HTR-8/SVneo (cell line): ENCODE measurements around the gene PTPN4.

Source experiments
- DNase-seq: peaks from one replicate; pipeline ENCODE4 v3.0.0; 2011; ENCODE audit warnings: low spot score, mixed read lengths; ENCODE audit not compliant: insufficient read length
- FAIRE-seq: peaks from 2 replicates; lab custom pipeline; 2011; peaks lifted over from hg19 to GRCh38; lab: Jason Lieb, UNC

Gene PTPN4

DNA sequence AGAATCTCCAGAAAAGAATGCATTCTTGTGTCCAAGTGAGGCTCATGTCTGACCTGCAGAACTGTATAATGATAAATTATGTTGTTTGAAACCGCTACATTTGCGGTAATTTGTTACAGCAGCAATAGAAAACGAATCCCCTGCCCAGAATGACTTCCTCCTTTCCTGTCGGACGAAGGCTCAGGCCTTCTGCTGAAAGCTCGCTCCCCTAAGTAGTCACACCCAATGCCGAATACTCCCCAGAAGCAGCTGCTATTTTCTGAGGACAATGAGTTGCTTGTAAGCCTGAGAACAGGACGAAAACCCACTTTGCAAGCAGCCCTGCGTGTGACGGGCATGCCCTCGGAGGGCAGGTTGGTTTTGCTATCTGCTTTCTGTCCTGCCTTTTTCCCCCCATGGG is 27.7 kb upstream of the PTPN4 start:
- FAIRE-seq: no peak
- DNase-seq: no peak

DNA sequence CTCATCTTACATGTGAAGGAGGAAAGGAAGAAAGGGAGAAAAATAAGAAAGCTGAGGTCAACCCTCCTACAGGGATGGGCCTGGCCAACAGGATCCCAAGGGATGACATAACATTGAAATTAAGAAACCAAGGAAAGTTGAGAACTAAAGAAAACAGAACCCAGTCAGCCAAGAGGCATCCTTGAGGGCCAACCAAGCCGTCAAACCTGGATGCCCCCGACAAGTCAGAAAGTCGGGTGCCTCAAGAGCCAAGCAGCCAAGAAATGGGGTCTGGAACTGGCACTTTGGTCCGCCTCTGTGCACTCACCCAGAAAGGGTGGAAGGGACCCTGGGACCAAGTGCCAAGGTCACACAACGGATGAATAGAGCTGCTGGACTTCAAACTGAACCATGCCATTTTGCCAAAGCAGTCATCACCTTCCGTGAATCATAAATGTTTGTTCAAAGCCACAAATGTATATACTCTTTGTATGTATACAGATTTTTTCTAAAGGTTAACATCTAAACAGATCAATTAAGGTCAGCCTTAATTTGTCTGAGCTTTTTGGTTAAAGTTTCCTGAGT is 27.0 kb upstream of the PTPN4 start:
- no peak for FAIRE-seq

GRCh38 chr2:119734047-119734446 is 25.7 kb upstream of the PTPN4 start:
- DNase-seq (no peak), FAIRE-seq (no peak)

More for the DNA sequence above, 27.0 kb upstream of the PTPN4 start:
- no peak for DNase-seq

DNA sequence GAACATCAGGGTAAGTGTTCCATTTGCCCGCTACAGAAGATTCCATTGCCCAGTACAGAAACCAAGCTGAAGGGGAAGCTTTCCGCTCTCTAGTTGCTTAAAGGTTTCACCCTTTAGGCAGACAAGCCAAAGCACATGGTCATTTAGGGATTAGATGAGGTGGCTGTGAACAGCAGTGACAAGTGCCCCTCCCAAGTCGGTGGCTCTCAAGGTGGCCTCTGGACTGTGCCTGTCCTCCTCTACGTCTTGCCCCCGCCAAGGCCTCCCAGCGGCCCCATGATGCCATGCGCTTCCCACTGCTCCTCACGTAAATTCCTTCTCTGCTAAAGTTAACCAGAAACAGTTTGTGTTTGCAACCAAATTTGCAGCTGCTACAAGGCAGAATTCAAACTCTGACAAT is 24.2 kb upstream of the PTPN4 start:
- DNase-seq: no peak
- FAIRE-seq: no peak

DNA sequence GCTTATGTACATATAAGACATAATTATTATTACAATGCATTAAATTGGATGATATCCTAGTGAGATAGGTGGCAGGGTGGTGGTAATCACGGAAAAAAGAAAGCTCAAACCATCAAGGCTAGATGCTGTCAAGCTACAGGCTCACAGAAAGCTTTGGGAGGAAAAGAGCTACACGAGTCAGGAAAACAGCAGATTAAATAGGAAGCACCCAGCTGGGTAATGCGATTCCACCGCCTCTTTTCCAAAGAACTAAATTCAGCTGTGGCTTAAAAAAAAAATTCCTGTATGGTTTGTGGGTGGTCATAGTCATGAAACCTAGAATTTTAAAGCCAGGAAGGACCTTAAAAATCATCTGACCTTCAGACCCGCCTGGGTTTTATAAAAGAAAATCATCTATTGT is 23.7 kb upstream of the PTPN4 start:
- DNase-seq: no peak
- no peak for FAIRE-seq

- FAIRE-seq (no peak), DNase-seq (no peak)
Observed at GRCh38 chr2:119739580-119740255, 20.0 kb upstream of the PTPN4 start.

DNA sequence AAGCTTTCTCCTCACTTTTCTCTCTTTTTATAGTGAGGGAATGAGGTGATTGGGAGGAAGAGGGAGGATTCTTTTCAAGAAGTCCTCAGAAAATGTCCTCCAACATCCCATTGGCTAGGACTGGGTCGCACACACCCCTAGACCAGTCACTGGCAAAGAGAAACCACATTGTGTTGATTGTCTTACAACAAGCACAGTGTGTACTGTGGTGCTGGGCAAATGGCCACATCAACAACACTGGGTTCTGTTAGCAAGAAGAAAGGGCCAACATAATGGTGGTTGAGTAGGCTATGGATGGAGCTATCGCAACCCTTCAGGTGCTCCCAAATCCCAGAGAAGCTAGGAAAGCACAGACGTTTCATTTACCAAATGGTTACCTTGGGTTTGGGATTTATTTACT is 18.7 kb upstream of the PTPN4 start:
- DNase-seq: no peak
- no peak for FAIRE-seq

DNA sequence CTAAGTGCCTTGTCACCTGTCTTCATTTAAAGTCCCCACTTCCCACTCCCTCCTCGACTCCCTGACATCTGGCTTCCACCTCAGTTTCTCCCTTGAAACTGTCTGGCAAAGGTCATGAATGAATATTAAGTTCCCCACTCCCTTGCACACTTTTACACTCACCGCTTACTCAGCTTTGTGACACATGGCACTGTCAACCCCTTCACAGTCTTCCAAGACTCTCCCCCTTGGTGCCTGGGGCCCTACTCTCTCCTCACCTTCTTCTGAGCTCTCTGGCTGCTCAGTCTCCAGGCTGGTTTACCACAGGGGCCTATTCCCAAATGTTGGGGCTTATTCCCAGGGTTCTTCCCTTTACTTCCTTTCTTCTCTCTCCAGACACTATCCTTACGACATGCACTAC is 17.9 kb upstream of the PTPN4 start:
- FAIRE-seq (no peak), DNase-seq (no peak)

DNA sequence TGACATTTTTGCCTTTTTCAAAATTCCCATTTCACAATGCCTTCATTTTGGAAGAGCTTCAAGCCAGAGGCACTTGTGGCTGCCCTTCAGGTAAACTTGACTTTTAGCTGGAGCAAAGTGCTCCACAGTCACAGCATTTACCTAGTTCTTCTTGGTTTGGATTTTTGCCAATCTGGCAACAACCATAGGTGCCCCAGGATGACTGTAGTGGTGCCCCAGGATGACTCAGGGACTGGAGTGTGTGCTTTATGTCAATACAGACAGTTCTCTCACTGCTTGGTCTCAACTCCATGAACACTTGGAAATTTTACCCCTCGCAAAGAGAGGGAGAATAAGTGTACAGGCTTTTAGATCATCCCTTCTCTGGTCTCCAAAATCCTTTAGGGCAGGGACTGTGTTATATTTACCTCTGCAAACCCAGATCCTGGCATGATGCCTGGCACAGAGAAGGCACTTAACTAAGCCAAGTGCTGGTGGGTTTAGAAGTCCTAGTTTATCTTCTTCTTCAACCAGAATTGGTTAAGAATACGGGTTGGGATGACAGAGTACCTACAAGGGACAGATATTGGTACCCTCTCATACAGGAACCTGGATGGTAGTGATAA is 15.3 kb upstream of the PTPN4 start:
- FAIRE-seq (no peak), DNase-seq (no peak)

DNA sequence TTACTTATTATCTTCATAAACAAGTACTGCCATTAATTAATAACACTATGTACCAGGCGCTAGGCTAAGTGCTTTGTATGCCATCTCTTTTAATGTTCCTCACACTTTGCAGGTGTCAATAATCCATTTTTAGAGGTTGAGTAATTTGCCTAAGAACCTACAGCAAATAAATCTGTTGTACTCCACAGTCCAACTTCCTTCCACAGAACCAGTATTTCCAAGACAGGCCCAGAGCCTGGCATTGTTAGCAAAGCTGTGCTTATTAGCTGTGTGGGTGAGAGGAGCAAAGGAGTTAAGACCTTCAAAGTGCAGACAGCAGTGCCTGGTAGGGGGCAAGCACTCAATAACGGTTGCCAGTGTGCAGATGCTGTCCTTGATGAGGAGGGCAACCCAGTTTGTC is 14.2 kb upstream of the PTPN4 start:
- FAIRE-seq: no peak

GRCh38 chr2:119746836-119747686 is 12.7 kb upstream of the PTPN4 start:
- no peak for DNase-seq
- no peak for FAIRE-seq

More for the DNA sequence above, 14.2 kb upstream of the PTPN4 start:
- no peak for DNase-seq

DNA sequence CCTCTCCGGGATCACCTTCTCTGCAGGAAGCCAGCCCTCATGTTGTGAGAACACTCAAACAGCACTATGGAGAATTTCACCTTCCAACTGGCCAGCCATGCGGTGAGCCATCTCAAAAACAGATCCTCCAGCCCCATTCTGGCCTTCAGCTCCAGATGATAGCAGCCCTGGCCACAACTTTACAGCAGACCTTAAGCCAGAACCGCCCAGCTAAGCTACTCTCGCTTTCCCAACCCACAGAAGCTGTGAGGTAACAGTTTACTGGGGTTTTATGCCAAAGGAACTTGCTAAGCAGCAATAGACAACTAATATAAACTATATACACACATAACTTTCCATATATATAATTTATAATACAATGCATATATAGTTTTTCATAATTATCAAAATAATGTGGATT is 11.6 kb upstream of the PTPN4 start:
- FAIRE-seq: no peak
- DNase-seq: no peak

DNA sequence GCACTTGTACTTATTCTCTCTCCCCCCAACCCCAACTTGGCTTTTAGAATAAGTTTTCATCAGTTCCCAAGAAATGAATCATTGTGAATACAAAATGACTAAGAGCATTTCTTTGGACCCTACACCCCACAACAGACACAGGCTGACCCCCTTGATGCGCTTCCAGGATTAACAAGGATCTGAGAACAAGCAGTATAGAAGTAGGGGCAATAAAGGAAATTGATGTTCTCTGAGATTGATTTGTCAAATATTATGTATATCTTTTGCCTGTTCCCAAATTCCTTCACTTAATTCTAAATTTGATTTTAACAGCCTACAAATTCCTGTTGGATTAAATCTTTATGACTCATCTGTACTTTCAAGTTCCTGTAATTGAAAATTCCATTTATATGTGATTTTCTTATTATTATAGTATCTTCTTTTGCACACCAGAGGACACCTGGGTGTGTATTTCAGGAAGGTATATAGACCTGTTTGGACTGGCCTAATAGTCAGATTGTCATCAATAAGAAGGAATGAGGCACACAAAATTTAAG is 10.2 kb upstream of the PTPN4 start:
- no peak for FAIRE-seq
- no peak for DNase-seq

DNA sequence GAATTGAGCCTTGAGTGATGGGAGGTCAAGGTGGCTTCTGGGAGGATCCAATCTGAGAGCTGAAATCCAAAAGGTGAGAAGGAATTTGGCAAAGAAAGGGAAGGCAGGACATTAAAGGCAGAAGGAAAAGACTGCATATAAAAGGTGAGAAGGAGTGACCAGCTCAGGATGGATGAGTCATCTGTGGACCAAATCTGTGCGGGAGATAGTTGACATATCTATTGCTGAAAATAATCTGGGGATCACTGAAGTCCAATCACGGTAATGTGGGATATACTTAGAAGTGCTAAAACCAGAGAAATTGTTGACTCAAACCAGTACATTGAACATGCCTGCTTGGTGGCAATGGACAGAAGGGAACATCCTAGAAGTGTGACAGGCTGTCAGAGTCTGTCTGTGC is 8.0 kb upstream of the PTPN4 start:
- DNase-seq: no peak
- peak; percentile 52 for FAIRE-seq

- DNase-seq: peak; percentile 48
- FAIRE-seq: peak; percentile 72
Observed at GRCh38 chr2:119753041-119753929, 6.4 kb upstream of the PTPN4 start.

GRCh38 chr2:119753930-119754321 is 5.8 kb upstream of the PTPN4 start:
- DNase-seq (no peak), FAIRE-seq (no peak)

GRCh38 chr2:119755906-119756305 is 3.8 kb upstream of the PTPN4 start:
- DNase-seq (no peak), FAIRE-seq (no peak)

DNA sequence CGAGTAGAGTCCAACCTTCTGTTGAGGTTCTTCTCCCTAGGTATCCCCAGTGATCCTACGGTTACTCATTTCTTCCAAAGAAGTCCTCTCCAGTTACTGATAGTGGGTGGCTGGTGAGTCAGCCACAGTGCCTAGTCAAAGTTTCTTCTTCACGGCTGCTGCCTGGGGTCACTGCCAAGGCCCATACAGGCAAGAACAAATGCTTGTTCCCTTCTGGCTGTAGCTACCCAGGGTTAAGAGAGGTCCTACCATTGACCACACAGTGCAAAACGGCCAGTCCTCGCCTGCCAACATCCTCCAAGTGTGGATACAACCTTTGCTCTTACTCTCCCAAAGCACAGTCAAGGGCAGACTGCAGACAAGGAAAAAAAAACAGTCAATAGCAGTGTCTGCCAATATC is 2.9 kb upstream of the PTPN4 start:
- no peak for DNase-seq
- no peak for FAIRE-seq

- DNase-seq: no peak
- FAIRE-seq: no peak
Observed at GRCh38 chr2:119758881-119759450, 756 bp upstream of the PTPN4 start.
